H1 (cell line): ENCODE measurements around the gene TMEM238. TPM values are rescaled to one million over a fixed set of nuclear protein-coding genes. Genes with fewer than 3 reads are reported as not detected.

ENCODE experiments used
- ATF3 ChIP-seq: IDR thresholded peaks from 2 replicates; pipeline ENCODE4 v1.6.1; 2011; ENCODE audit warnings: low read depth, mild to moderate bottlenecking, low read length; ENCODE audit not compliant: insufficient read depth
- polyA plus RNA-seq, 7 experiments: library from polyadenylated mRNA; depleted of rRNA in 3 of 7; stranded (reverse) in 5 of 7; unstranded in 2 of 7; fragments of >200 nt in 5 of 7; fragments of 200-250 nt in 2 of 7; gene quantifications; 1 replicate in 5 of 7; 2 replicates in 1 of 7; 4 replicates in 1 of 7; pipeline versions ENCODE4 v1.2.1 to v1.2.3, GENCODE V29; 2011 to 2013; ENCODE audit warnings: missing spikeins in 2 of 7, mixed read lengths in 2 of 7
- total RNA-seq: library from RNA; stranded (reverse); fragmentation: NEBNext Ultra II Directional; extraction: Animal tissue kit (Norgen Biotek cat#: 25700); gene quantifications from 2 replicates; pipeline ENCODE4 v1.2.1, GENCODE V29; 2021

TMEM238 gene
- total and polyA plus RNA-seq, 2 of the 8 experiments (the other 6 are each of a cell fraction or from before 2014, with no cell fraction given): 0.53 to 3.8 TPM

- TF ChIP-seq ATF3: no peak
Observed at GRCh38 chr19:55340784-55341147, 43.3 kb downstream of the TMEM238 start (continued).
